Activated effector memory CD4-positive, alpha-beta T cell treated with anti-CD3 and anti-CD28 coated beads, Interleukin-2, amount 50 U/mL, for 16 hours (primary cell): Measurements from ENCODE around the gene GTSF1L.

ENCODE experiments used
- DNase-seq: peaks from one replicate; pipeline ENCODE4 v3.0.0-alpha.2; 2020

The GTSF1L gene

DNA sequence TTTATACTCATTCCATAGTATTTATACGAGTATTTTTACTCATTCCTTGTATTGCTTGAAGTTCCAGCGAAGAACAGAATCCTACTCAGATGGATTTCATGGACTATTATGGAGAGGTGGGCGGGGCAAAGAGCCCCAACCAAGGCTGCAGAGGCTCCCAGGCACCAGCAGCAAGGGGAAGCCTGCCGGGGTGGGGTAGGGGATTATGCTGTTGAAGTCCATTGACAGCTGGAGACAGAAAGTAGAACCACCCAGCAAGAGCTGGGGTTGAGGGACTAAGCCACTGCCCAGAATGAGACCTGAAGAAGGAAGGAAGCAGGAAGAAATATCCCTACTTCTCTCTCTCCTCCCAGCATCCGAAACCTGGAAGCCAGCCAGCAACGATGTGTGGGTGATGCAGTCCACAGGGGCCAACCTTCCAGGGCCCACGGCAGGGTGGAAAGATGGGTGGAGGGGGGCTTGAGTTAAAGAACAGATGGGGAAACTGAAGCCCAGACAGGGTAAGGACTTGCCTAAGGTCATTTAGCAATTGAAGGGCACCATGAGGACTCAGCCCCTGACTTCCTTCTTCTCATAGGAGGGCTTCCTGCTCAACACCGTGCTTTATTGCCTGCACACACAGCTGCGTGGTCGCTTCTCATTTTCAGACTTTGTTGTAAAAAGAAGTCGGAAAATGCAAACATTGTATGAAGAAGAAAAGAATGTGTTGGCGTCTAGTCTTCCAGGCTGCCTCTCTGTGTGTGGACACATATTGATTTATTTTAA, 18.3 kb upstream of the GTSF1L start:
- no peak for DNase-seq

DNA sequence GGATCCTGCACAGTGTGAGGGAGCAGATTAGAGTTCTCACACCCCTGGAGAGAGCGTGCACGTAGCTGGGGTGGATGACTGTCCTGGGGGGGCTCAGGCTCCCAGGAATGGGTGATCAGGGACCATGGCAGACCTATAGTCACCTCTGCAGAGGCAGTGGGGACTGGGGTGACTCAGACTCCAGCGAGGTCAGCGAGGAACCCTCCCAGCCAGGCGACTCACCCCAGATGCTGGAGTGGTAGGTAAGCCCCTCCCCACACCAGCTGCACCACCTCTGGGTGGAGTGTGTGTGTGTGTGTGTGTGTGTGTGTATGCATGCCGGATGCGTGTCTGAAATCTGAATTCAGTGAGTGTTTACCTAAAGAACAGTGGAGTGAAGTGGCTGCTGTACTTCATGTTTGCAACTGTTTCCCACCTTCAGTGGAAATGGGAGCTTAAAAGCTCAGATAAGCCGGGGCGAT, 17.4 kb upstream of the GTSF1L start:
- DNase-seq: no peak

DNA sequence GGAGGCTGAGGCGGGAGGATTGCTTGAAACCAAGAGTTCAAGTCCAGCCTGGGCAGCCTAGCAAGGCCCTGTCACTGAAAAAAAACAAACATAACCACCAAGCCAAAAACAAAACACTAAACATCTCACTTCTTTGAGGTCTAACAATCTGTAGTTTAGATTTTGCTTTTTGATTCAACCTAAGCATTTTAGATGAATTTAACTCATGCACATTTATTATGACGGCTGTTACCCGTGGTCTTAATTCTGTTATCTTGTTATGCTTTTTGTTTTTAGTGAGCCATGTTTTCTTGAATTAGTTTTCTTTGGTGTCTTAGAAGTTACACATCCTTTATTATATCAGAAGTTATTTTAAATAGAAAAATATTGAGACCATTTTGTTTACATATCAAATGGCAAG, 13.8 kb upstream of the GTSF1L start:
- DNase-seq: no peak

DNA sequence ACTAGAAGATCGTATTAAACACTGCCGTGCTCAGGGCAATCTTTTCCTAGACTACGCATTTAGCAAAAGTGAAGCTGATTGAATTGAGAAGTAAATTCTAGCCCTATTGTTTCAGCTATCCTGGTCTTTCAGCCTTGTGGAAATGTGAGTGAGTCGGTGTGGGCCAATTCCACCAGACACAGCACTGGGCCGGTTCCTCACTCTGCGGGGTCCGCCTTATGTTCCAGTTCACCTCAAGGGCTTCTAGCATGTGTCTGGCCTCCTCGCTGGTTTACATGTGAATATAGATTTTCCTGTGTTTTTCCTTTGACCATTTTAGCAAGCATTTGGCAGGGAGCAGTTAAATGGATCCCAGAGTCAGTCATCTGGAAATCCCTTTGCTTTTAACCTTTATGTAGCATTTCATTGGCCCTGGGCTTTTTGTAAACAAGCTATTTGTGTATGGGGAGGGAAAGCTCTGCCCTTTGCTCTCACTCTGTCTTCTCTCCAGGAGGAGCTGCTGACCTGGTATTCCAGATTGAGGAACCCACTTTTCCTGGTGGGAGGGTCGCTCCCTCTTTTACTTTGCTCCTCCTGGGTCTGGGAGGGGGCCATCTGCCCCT, 12.4 kb upstream of the GTSF1L start:
- no peak for DNase-seq

DNA sequence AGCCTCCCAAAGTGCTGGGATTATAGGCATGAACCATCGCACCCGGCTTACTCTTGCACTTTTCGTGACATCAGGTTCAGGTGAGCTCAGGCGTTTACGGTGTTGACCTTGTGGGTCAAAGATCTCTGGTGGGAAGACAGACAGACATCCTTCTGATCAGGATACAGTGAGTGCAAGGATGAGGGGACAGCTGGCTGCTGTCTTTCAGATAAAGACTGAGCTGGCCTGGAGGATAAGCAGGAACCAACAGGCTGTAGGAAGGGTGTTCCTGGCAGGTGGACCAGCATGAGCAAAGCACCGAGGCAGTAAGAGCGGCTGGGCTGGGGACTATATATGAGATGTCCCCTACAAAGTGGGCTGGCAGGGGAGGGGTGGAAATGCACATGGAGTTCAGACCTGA, 11.1 kb upstream of the GTSF1L start:
- no peak for DNase-seq

DNA sequence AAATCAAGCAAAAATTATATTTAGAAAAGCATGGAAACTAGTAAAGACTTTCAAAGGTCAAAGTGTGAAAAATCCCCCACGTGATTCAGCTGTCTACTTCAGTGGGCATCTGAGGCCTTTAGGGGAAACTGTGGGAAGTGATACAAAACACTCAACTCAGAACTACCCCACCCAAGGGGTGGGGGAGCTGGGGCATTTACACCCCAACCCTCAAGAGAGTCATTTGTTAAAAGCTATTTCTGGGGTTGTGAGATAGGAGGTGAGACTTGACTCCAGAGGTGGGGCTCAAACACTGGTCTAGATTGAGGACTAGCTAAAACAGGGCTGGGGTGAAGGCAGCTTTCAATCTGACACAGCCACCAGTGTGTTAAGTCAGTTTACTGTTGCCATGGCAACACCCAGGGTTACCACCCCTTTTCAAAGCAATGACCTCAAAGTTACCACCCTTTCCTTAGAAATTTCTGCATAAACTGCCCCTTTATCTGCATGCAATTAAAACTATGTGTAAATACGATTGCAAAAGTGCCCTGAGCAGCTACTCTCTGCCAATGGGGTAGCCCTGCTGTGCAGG, 9.9 kb upstream of the GTSF1L start:
- no peak for DNase-seq

DNA sequence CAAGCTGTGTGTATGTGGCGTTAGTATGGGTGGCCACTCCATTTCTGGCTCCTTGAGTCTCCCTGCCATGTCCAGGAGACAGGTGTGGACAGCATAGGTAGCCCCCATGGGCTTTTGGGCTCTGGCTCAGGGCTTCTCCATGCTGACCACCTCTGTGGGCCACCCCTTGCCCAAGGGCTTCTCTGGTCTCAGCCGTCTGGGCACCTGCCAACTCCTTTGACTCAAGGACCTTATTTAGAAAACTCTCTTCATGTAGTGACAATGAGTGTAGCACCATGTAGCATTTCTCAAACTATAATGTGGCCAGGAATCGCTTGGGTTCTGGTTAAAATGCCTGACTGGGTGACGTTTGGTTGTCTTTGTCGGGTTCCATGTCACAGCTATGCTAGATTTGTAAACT, 5.1 kb upstream of the GTSF1L start:
- DNase-seq: no peak

DNA sequence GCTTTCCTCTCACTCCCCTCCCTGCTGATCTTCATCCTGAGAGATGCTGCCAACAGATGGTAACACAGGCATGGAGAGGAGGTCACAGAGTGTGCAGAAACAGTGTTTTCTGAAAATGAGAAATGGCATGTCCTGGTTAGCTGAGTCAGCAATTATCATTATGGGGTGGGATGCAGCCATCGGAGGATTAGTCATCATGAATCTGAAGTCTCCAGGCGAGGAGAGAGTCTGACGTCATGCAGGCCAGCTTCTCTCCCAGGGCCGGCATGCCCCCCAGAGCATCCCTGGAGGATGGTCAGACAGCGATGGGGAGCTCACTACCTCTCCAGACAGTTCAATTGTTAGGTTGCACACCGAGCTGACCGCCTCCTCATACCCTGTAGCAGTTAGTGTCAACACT, 4.7 kb upstream of the GTSF1L start:
- DNase-seq: no peak

DNA sequence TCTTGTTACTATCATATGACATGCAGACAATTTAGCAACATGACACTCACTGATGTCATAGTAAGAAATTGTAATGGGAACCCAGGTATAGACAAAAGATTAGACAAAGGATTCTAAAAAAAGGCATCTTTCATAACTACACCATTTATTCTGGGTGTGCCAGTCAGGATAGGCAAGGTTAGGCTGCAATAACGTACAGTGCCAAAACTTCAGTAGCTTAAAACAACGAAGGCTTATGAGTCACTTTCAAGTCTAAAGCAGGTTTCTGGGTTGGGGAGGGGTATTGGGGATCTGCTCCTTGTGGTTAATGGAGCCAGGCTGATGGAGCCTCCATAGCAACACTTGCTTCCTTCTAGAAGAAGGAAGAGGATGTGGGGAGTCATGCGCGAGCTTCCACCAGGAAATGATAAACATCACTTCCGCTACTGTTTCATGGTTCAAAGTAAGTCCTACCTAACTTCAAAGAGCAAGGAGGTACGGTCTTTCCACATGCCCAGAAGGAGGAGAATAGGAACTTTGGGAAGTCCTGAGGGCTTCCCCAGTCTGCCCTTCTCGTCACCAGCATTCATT, 2.0 kb upstream of the GTSF1L start:
- DNase-seq: no peak

DNA sequence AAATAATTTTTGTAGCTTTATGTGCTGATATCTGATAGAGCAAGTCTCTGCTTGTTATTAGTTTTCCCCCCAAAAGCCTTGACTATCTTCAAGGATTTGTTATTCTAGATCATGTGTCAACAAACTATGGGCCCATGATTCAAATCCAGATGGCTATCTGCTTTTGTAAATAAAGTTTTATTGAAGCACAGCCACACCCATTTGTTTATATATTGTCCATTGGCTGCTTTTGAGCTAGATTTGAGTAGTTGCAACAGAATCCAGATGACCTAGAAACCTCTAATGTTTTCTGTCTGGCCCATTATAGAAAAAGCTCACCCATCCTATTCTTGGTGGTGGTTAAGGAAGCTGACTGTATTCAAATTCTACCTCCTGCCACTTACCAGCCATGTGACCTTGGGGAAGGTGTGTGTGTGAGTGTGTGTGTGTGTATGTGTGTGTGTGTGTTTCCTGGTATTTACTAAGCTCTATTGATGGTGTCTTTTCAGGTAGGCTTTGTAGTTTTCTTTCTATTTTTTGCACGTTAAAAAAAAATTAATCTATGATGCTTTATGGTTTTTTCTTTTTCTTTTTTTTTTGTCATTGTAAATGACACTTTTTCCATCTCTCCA, 1.3 kb upstream of the GTSF1L start:
- no peak for DNase-seq

DNA sequence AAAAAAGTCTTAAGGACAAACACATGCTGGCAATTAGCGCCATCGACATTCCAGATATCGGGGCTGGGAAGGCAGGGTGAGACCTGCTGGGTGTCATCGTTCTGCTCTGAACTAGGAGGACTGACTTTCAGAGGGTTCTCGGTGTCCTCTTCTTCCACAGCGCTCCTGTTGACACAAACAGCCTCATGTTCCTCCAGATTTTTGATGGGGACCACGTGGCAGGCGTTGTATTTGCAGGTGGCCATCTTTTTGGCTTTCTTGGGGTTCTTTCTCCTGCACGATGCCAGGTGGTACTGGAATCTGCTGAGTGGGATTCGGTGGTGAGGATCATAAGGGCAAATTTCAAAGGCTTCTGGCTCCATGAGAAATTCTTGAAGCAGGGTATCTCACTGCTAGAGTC, 469 bp downstream of the GTSF1L start:
- no peak for DNase-seq

DNA sequence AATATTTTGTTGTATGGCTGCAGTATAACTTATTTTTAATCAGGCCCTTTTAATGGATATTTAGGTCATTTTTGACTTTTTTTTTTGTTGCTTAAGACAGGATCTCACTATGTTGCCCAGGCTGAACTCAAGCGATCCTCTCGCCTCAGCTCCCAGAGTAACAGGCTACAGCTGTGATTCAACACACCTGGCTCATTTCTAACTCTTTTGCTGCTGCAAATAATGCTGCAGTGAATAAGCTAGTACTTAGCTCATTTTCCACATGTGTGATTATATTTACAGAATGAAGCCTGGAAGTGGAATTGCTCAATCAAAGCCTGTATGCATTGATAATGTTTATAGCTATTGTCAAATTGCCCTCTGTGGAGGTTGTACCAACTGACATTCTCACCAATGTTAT, 1.1 kb downstream of the GTSF1L start:
- no peak for DNase-seq

DNA sequence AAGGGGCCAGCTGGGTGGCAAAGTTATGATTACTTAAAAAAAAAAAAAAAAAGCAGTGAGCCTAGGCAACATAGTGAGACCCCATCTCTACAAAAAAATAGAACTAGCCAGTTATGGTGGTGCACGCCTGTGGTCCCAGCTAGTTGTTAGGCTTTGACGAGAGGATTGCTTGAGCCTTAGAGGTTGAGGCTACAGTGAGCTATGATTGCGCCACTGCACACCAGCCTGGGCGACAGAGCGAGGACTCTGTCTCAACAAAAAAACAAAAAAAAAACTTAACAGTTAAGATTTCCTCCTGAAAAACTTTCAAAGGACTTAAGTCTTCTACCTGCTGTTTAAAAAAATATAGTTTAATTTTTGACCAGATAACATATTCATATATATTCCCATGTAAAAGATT, 2.4 kb downstream of the GTSF1L start:
- DNase-seq: no peak

DNA sequence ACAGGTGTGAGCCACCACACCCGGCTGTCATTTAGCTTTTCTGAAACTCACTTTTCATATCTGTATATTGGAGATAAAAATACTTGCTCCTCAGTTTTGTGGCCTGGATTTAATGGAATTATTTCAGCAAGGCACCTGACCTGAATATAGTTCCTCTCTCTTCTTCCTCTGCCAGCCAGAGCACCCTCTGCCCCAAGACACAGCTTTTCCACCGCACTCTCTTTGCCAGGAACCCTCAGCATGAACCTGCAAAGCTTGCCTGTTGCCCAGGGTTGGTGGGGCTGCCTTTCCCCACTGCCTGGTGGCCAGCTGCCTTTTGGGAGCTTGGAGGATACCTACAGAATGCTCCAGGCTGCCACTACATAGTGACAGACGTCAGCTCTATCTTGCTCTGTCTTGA, 3.1 kb downstream of the GTSF1L start:
- DNase-seq: no peak

DNA sequence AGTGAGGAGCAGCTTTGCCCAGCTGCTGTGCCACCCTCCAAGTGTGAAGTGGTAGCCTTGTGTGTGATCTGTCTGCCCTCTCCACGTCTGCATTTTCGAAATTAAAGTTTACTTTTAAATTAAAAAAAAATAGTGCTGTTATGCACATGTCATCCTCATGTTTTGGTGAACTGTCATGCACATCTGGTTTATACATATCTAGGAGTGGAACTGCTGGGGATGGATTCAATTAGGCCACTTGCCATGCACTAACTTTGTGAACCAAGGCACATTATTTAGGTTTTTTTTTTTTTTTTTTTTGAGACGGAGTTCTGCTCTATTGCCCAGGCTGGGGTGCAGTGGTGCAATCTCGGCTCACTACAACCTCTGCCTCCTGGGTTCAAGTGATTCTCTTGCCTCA, 3.6 kb downstream of the GTSF1L start:
- no peak for DNase-seq

DNA sequence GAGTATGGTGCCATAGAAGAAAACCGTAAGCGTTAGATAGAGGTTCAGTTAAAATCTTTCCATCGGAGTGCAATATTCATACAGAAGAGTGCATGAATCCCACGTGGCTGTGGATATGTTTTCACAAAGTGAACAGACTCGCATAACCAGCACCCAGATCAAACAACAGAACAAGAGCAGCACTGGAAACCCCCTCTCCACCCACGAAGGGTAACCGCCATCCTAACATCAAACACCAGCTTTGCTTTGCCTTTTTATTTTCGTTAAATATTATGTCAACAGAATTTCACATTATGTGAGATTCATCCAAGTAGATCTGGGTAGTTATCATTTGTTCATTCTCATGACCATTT, 4.7 kb downstream of the GTSF1L start:
- peak; percentile 80 for DNase-seq

DNA sequence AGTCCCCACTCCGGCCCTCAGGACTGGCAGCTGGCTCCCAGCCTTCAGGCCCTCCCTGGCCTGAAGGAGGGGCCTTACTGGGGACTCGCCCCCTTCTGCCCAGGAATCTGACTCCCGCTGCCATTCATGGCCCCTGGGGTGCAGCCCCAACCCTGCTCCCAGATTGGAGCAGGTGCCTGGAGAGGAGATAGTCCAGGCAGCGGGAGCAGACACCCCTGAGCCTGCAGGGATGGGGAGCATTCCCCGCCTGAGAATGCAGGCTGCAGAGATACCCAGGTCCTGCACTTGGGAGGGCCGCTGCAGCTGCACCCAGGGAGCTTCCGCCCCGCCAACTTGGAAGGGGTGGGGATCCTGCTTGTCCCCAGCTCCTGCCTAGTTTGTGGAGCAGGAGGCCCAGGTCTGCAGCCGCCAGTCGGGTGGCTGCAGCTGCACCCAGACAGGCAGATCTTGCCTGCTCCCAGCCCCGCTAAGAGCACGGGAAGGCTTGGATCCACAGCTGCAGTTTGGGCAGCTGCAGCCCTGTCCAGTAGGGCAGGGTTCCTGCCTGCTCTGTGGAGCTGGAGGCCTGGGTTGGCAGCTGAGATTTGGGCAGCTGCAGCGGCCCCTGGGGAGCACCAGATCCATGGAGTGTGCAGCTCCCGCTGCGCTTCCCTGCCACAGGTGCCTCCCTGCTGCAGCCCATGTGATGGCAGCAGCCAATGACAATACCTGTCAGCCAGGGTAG, 5.2 kb downstream of the GTSF1L start:
- no peak for DNase-seq

DNA sequence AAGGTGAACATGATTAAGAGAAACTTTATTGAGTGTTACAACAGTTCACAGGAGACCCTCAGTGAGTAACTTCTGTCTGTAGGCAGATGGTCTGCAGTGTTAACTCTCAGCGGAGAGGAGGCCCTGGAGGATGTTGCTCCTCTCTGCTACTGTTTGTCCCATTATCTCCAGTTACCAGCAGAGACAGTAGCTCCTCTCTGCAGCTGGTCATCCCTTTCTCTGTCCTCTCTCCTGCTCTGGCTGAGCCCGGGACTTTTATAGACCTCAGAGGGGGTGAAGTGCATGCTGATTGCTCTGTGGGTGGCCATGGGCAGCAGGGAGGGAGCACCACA, 5.7 kb downstream of the GTSF1L start:
- no peak for DNase-seq

DNA sequence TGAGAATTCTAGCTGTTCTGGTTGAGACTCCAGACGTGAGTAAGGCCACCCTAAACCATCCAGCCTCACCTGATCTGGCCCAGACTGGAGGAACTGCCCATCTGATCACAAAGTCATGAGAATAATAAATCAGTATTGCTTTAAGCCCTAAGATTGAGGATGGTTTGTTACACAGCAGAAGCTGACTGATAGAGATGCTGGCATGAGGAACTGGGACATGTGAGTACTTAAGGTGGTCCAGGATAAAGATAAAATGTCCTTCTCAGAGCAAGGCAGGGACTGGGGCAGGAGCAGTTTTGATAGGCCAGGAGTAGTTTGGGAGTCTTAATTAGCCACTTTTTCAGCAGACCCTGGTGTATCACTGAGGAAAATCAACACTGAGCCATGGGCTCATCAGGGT, 6.8 kb downstream of the GTSF1L start:
- no peak for DNase-seq

DNA sequence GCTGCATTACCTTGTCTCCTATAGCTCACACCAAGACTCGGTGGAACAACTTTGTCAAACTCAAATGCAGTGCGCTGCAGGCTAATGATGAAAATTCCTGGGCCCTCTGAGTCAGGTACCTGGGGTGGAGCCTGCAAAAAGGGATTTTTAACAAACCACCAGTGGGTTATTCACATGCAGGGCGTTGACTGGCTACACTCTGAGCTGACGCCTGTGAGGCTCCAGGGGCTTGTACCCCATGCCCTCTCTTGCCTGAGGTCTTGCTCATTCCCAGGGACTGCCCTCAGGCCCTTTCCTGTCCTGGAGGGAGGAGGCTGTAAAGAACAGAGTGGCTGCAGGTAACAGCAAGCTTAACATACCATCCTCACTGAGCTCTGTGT, 9.2 kb downstream of the GTSF1L start:
- DNase-seq: no peak

DNA sequence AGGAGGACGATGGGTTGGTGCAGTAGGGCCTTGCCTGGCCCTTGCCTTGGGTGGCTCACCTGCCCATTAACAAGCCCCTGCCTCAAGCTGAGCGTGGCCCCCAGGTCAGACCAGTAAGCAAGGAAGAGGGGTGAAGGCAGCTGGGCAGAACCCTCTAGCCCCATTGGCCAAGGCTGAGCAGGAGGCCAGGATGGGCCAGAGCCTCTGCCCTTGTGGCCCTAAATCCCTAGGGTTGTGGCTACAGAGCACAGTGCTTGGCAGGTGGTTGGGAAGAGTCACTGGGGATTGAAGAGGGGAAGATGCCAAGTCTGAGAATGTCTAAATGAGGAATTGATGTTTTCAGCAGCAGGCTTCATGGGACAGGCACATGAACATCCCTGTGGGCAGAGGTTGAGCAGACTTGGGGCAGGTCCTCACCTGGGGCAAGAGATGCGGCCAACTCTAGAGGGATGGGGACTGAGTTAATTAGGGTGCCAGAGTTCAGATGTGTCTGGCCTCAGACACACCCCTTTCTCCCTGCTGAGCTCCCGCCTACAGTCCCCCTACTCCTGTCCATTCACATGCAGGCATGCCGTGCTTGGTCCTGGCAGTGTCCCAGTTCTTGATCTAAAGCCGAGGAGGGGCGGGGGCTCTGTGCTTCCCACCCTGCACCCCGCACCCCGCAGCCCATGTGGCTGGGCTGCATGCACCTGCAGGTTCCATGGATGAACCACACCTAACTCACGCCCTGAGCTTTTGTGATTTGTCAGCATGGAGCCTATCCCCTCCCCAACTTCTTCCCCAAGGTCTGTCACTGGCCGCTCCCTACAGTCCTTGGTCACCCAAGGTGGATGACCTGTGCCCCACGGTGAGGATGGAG, 9.8 kb downstream of the GTSF1L start:
- no peak for DNase-seq

DNA sequence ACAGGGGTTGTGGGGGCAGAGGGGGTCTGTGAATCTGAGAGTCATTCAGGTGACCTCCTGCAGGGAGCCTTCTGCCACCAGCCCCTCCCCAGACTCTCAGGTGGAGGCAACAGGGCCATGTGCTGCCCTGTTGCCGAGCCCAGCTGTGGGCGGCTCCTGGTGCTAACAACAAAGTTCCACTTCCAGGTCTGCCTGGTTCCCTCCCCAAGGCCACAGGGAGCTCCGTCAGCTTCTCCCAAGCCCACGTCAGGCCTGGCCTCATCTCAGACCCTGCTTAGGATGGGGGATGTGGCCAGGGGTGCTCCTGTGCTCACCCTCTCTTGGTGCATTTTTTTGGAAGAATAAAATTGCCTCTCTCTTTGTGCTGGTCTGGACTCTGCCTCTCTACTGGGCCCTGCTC, 10.7 kb downstream of the GTSF1L start:
- no peak for DNase-seq
